ENCODE measurements around the gene SUPT5H.

SUPT5H gene

GRCh38 chr19:39496063-39496462 lies 50.7 kb downstream of the SUPT5H start (continued):
- TF ChIP-seq CSRNP3 (CRISPR knock-in tag; IDR thresholded peaks at IDR 0.05), result no peak
- TF ChIP-seq ZNF70 (CRISPR knock-in tag; IDR thresholded peaks at IDR 0.05), result no peak
- no peak for TF ChIP-seq TCF4 (CRISPR knock-in tag; IDR thresholded peaks at IDR 0.05; ENCODE audit: borderline replicate concordance)
- no peak for TF ChIP-seq PPARA (CRISPR knock-in tag; IDR thresholded peaks at IDR 0.05; ENCODE audit: borderline replicate concordance)
- no peak for TF ChIP-seq POU6F1 (CRISPR knock-in tag; IDR thresholded peaks at IDR 0.05; ENCODE audit: borderline replicate concordance, low read depth)
- TF ChIP-seq ZFP3 (CRISPR knock-in tag; IDR thresholded peaks at IDR 0.05), result no peak
- no peak for TF ChIP-seq GLIS3 (CRISPR knock-in tag; IDR thresholded peaks at IDR 0.05)
- TF ChIP-seq, protein P1, sequence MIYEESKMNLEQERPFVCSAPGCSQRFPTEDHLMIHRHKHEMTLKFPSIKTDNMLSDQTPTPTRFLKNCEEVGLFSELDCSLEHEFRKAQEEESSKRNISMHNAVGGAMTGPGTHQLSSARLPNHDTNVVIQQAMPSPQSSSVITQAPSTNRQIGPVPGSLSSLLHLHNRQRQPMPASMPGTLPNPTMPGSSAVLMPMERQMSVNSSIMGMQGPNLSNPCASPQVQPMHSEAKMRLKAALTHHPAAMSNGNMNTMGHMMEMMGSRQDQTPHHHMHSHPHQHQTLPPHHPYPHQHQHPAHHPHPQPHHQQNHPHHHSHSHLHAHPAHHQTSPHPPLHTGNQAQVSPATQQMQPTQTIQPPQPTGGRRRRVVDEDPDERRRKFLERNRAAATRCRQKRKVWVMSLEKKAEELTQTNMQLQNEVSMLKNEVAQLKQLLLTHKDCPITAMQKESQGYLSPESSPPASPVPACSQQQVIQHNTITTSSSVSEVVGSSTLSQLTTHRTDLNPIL (CRISPR knock-in tag; IDR thresholded peaks at IDR 0.05; ENCODE audit: low read depth), result no peak
- TF ChIP-seq ZNF8 (CRISPR knock-in tag; IDR thresholded peaks at IDR 0.05), result no peak
- TF ChIP-seq BACH2 (CRISPR knock-in tag; IDR thresholded peaks at IDR 0.05; ENCODE audit: borderline replicate concordance), result no peak

DNA sequence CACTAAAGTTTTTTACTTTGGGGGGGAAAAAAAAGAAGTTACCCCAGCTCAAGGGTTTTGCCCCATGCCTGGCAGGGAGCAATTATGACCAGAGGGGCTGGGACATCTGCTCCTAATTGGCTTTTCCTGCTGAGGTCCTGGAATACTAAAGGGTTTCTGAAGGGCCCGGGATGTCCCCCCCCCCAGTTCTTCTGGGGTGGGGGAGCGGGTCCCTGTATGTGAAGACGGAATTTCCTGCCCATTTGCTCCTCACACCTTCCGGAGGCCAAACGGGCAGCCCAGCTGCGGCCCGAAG lies 52.3 kb downstream of the SUPT5H start:
- ATAC-seq, result no peak; the same call in 2 of the 3 replicates

DNA sequence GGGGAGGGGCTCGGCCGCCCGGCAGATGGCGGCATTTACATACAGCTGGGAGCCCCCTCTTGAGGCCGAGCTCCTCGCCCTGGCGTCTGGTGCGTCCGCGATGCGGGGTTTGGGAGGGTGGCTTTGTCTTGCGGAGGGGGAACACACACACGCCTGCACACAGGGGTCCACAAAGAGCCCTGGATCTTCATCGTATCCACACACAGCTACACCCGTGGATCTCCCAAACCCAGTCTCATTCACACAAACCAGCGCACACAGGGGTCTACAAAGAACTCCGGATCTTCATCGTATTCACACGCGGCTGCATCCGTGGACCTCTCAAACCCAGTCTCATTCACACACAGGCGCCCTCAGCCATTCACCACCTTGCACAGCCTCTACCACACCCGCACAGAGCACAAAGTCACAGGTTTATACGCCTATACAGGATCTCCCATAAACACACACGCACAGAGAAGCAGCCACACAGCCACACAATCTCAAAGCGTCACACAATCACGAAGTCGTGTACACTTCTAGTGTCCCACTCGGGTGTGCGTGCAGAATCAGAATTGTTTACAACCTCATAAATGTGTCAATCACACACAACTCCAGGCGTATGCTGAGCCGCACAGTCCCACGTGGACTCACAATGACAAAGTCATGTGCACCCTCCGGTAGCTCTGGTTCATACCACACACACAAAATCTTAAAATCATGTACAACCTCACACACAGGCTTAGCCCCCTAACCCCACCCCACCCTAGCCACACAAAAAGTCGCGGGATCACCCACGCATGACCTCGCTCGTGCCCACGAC lies 52.8 kb downstream of the SUPT5H start:
- TF ChIP-seq, protein P2, sequence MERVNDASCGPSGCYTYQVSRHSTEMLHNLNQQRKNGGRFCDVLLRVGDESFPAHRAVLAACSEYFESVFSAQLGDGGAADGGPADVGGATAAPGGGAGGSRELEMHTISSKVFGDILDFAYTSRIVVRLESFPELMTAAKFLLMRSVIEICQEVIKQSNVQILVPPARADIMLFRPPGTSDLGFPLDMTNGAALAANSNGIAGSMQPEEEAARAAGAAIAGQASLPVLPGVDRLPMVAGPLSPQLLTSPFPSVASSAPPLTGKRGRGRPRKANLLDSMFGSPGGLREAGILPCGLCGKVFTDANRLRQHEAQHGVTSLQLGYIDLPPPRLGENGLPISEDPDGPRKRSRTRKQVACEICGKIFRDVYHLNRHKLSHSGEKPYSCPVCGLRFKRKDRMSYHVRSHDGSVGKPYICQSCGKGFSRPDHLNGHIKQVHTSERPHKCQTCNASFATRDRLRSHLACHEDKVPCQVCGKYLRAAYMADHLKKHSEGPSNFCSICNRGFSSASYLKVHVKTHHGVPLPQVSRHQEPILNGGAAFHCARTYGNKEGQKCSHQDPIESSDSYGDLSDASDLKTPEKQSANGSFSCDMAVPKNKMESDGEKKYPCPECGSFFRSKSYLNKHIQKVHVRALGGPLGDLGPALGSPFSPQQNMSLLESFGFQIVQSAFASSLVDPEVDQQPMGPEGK (CRISPR knock-in tag; IDR thresholded peaks at IDR 0.05; ENCODE audit: borderline replicate concordance), result 0 out of 2 replicates have a peak, but pooled peaks have one; percentile 17
- TF ChIP-seq TCF4 (CRISPR knock-in tag; IDR thresholded peaks at IDR 0.05; ENCODE audit: borderline replicate concordance), result peak; percentile 41; the same call in 1 of the 2 replicates
- TF ChIP-seq ZNF8 (CRISPR knock-in tag; IDR thresholded peaks at IDR 0.05), result no peak
- TF ChIP-seq GLIS3 (CRISPR knock-in tag; IDR thresholded peaks at IDR 0.05), result no peak
- ATAC-seq, result peak; percentile 77

More for the DNA sequence above, 52.3 kb downstream of the SUPT5H start:
- TF ChIP-seq ISL1 (CRISPR knock-in tag; IDR thresholded peaks at IDR 0.05) (no peak), ZNF565 (CRISPR knock-in tag; conservative IDR thresholded peaks at IDR 0.05; ENCODE audit: low read depth) (no peak), GLIS3 (CRISPR knock-in tag; IDR thresholded peaks at IDR 0.05) (no peak), TOX (CRISPR knock-in tag; IDR thresholded peaks at IDR 0.05; ENCODE audit: borderline replicate concordance) (no peak), RARB (CRISPR knock-in tag; IDR thresholded peaks at IDR 0.05) (no peak), SNAI2 (CRISPR knock-in tag; IDR thresholded peaks at IDR 0.05) (no peak), ZNF70 (CRISPR knock-in tag; IDR thresholded peaks at IDR 0.05) (no peak), OSR1 (CRISPR knock-in tag; IDR thresholded peaks at IDR 0.05) (no peak)

GRCh38 chr19:39498798-39499642 lies 53.6 kb downstream of the SUPT5H start, which contains the start of gene DLL3:
Gene DLL3, plus strand, starts transcription at chr19:39498947. Its CDS starts 28 bp downstream, at chr19:39498975.
- ATAC-seq, result peak; percentile 23; the same call in 2 of the 3 replicates
- TF ChIP-seq, protein P2 (CRISPR knock-in tag; IDR thresholded peaks at IDR 0.05; ENCODE audit: borderline replicate concordance), result no peak
- TF ChIP-seq SNAI2 (CRISPR knock-in tag; IDR thresholded peaks at IDR 0.05), result no peak
- no peak for TF ChIP-seq ZC3H10 (CRISPR knock-in tag; IDR thresholded peaks at IDR 0.05)
- no peak for TF ChIP-seq ZNF565 (CRISPR knock-in tag; conservative IDR thresholded peaks at IDR 0.05; ENCODE audit: low read depth)
- TF ChIP-seq TSHZ2 (CRISPR knock-in tag; IDR thresholded peaks at IDR 0.05), result no peak
- no peak for TF ChIP-seq ZNF8 (CRISPR knock-in tag; IDR thresholded peaks at IDR 0.05)
- TF ChIP-seq GLIS3 (CRISPR knock-in tag; IDR thresholded peaks at IDR 0.05), result no peak
- TF ChIP-seq ZNF70 (CRISPR knock-in tag; IDR thresholded peaks at IDR 0.05), result no peak
- TF ChIP-seq POU6F1 (CRISPR knock-in tag; IDR thresholded peaks at IDR 0.05; ENCODE audit: borderline replicate concordance, low read depth), result no peak
- TF ChIP-seq ZFP30 (CRISPR knock-in tag; IDR thresholded peaks at IDR 0.05), result no peak
- no peak for TF ChIP-seq ISL1 (CRISPR knock-in tag; IDR thresholded peaks at IDR 0.05)
